ENCODE data around the gene CDC7.
A peak's percentile ranks its signal among the peaks of the same experiment; 100 is the strongest.
"Not testable (repeated sequence)": the region's sequence is repeated elsewhere in the genome, so short reads cannot be mapped to it uniquely, and the experiment has no call there.

CDC7 gene

GRCh38 chr1:91500756-91501522 is at the start of gene CDC7:
TSS of gene CDC7 (plus strand) at chr1:91500851. CDS start at chr1:91501717, 866 bp downstream.
- peak; percentile 96 for DNase-seq (ENCODE audit: low spot score)

GRCh38 chr1:91454136-91454535 is 46.5 kb upstream of the CDC7 start:
- no peak for DNase-seq (ENCODE audit: low spot score)

- no peak for DNase-seq (ENCODE audit: low spot score)
Measured at GRCh38 chr1:91455334-91455733, 45.3 kb upstream of the CDC7 start.

GRCh38 chr1:91455896-91456295 is 44.8 kb upstream of the CDC7 start:
- no peak for DNase-seq (ENCODE audit: low spot score)

- not testable (repeated sequence) for DNase-seq (ENCODE audit: low spot score)
Measured at GRCh38 chr1:91465350-91465749, 35.3 kb upstream of the CDC7 start.

- no peak for DNase-seq (ENCODE audit: low spot score)
Measured at GRCh38 chr1:91476533-91477217, 24.0 kb upstream of the CDC7 start.

GRCh38 chr1:91487469-91487868 is 13.2 kb upstream of the CDC7 start:
- DNase-seq (ENCODE audit: low spot score), result no peak

GRCh38 chr1:91490501-91490900 is 10.2 kb upstream of the CDC7 start:
- no peak for DNase-seq (ENCODE audit: low spot score)

GRCh38 chr1:91498035-91498434 is 2.6 kb upstream of the CDC7 start:
- no peak for DNase-seq (ENCODE audit: low spot score)

GRCh38 chr1:91498498-91499245 is 2.0 kb upstream of the CDC7 start:
- no peak for DNase-seq (ENCODE audit: low spot score)

- no peak for DNase-seq (ENCODE audit: low spot score)
Measured at GRCh38 chr1:91499346-91499745, 1.3 kb upstream of the CDC7 start.

GRCh38 chr1:91499904-91500755 is 521 bp upstream of the CDC7 start:
- no peak for DNase-seq (ENCODE audit: low spot score)

- DNase-seq (ENCODE audit: low spot score), result no peak
Measured at GRCh38 chr1:91501523-91501851, 836 bp downstream of the CDC7 start.

GRCh38 chr1:91501971-91502671 is 1.5 kb downstream of the CDC7 start:
- no peak for DNase-seq (ENCODE audit: low spot score)

GRCh38 chr1:91502672-91503184 is 2.1 kb downstream of the CDC7 start:
- no peak for DNase-seq (ENCODE audit: low spot score)

GRCh38 chr1:91503332-91503900 is 2.8 kb downstream of the CDC7 start:
- DNase-seq (ENCODE audit: low spot score), result no peak

- no peak for DNase-seq (ENCODE audit: low spot score)
Measured at GRCh38 chr1:91503975-91504530, 3.4 kb downstream of the CDC7 start.

- no peak for DNase-seq (ENCODE audit: low spot score)
Measured at GRCh38 chr1:91505086-91505485, 4.4 kb downstream of the CDC7 start.

- DNase-seq (ENCODE audit: low spot score), result no peak
Measured at GRCh38 chr1:91506071-91506470, 5.4 kb downstream of the CDC7 start.

- DNase-seq (ENCODE audit: low spot score), result no peak
Measured at GRCh38 chr1:91507328-91507727, 6.7 kb downstream of the CDC7 start.

- DNase-seq (ENCODE audit: low spot score), result no peak
Measured at GRCh38 chr1:91510754-91511153, 10.1 kb downstream of the CDC7 start.

Data from ecto neural progenitor cell (in vitro differentiated cells).